Hepatocyte (in vitro differentiated cells): ENCODE results near the gene LRRC3B.

Experiments
- EZH2 ChIP-seq: fragments of 200-600 bp; sonication (generic); IDR thresholded peaks from 2 replicates; pipeline ENCODE4 v1.6.1; 2016; ENCODE audit warnings: antibody characterized with exemption, mild to moderate bottlenecking, borderline replicate concordance
- EZH2phosphoT487 ChIP-seq: fragments of 200-600 bp; sonication (generic); IDR thresholded peaks from one replicate; pipeline ENCODE4 v1.6.1; 2018; ENCODE audit warnings: antibody characterized with exemption, mild to moderate bottlenecking, low read depth, moderate library complexity; ENCODE audit not compliant: unreplicated experiment, severe bottlenecking
- TF ChIP-seq, protein P1 (sequence below): fragments of 200-600 bp; sonication (generic); IDR thresholded peaks from 2 replicates; pipeline ENCODE4 v1.5.1; 2016; ENCODE audit warnings: antibody characterized with exemption, mild to moderate bottlenecking; ENCODE audit not compliant: poor library complexity

DNA sequence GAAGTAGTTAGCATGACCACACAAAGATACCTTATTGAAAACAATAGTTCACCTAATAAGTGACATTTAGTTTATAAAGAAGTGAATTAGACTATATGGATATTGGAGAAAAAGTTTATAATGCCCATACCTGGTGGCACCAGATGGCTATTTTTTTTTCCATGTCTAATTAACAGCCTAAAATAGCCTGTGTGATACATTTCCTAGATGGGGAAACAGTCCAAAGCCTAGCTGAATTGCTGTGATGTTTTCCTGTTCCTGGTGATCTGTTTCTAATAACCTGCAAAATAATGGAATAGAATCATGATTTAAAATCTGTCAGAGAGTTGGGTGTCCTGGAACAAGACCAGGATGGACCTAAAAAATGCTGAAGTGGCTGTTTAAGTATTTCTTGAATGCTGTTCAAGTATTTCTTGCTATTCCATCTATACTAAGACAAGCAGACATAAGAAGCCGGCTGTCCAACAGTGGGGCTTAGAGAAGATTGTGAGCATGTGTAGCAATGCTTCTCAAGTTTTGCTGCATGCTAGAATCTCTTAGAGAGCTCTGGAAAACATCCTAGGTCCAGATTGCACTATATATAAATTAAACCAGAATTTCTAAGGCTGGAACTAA is 31.3 kb downstream of the LRRC3B start:
- TF ChIP-seq, protein P1, sequence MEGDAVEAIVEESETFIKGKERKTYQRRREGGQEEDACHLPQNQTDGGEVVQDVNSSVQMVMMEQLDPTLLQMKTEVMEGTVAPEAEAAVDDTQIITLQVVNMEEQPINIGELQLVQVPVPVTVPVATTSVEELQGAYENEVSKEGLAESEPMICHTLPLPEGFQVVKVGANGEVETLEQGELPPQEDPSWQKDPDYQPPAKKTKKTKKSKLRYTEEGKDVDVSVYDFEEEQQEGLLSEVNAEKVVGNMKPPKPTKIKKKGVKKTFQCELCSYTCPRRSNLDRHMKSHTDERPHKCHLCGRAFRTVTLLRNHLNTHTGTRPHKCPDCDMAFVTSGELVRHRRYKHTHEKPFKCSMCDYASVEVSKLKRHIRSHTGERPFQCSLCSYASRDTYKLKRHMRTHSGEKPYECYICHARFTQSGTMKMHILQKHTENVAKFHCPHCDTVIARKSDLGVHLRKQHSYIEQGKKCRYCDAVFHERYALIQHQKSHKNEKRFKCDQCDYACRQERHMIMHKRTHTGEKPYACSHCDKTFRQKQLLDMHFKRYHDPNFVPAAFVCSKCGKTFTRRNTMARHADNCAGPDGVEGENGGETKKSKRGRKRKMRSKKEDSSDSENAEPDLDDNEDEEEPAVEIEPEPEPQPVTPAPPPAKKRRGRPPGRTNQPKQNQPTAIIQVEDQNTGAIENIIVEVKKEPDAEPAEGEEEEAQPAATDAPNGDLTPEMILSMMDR, result no peak
- TF ChIP-seq EZH2 (no peak), EZH2phosphoT487 (no peak)
